Measurements from ENCODE around the gene PBX1. TPM values are rescaled to one million over a fixed set of nuclear protein-coding genes. Genes with fewer than 3 reads are reported as not detected.

The PBX1 gene
- total and polyA plus RNA-seq, 8 donors, result 11.0 to 113 (median 23.0) TPM

DNA sequence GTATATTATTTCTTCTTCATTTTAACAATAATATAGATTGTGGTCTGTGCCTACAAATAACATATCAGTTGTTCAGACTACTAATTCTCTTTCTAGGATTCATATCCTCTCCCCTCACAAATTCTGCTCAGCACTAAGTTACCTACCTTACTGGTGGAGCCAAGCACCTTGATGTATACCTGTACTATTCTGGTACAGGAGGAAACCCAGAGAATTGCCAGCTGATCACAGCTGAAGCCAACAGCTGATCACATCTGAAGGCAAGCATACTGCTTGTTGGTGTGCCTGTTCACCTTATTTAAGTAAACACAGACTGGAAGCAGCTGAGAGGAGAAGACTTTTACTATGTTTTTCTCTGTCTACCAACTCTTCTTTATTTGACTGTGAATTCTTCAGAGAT lies 101.8 kb downstream of the PBX1 start:
- Histone ChIP-seq H3K4me3 (no peak overlapping the region), H3K36me3 (no peaks in the 10 kb centered on the region), H3K27ac (peak overlapping the region in 4 of 5 donors; percentile 67 to 75 (median 70)), H3K9me3 (no peaks in the 10 kb centered on the region), H3K4me1 (peaks cover 32 to 77% (median 44%) of the 10 kb centered on the region in 4 donors), H3K27me3 (no peaks in the 10 kb centered on the region)
- DNase-seq, result no peak
- no peak for TF ChIP-seq CTCF (IDR thresholded peaks at IDR 0.05)
- TF ChIP-seq EP300 (IDR thresholded peaks at IDR 0.05), result no peak
- TF ChIP-seq POLR2AphosphoS5 (IDR thresholded peaks at IDR 0.05), result no peak
- no peak for TF ChIP-seq POLR2A (IDR thresholded peaks at IDR 0.05)
- intact Hi-C loops (cut with DNase I; ENCODE audit: low total_unique reads), result no loop called here

DNA sequence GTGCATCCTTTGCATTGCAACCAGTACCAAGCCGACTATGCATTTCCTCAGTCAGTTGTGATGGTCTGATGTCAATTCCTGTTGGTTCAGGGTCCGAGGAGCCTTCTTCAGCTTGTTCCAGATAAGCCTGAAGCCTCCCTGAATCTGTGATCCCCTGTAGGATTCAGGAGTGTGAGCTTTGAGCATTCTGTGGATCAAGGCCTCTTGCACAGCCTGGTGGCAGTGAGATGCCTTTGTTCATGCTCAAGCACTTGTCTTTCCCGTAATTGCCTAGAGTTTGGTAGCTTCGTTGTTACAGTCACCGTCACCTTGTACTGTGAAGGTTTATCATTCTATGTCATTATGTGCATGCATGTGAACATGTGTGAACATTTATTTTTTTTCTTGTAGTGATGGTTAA lies 103.5 kb downstream of the PBX1 start:
- TF ChIP-seq CTCF (IDR thresholded peaks at IDR 0.05) (no peak), POLR2A (IDR thresholded peaks at IDR 0.05) (no peak), EP300 (IDR thresholded peaks at IDR 0.05) (no peak), POLR2AphosphoS5 (IDR thresholded peaks at IDR 0.05) (no peak)
- WGBS, 5 donors, result 84 to 97% (median 92%) methylated on average over 5 of the region's 5 CpGs
- H3K36me3 ChIP-seq, result no peaks in the 10 kb centered on the region
- intact Hi-C loops (cut with DNase I; ENCODE audit: low total_unique reads), result no loop called here
- no peaks in the 10 kb centered on the region for H3K27me3 ChIP-seq
- H3K27ac ChIP-seq, result peak overlapping the region in 1 of 5 donors; percentile 16
- no peaks in the 10 kb centered on the region for H3K9me3 ChIP-seq
- H3K4me3 ChIP-seq, result no peak overlapping the region
- peaks cover 32 to 78% (median 38%) of the 10 kb centered on the region in 4 donors for H3K4me1 ChIP-seq
- no peak for DNase-seq

DNA sequence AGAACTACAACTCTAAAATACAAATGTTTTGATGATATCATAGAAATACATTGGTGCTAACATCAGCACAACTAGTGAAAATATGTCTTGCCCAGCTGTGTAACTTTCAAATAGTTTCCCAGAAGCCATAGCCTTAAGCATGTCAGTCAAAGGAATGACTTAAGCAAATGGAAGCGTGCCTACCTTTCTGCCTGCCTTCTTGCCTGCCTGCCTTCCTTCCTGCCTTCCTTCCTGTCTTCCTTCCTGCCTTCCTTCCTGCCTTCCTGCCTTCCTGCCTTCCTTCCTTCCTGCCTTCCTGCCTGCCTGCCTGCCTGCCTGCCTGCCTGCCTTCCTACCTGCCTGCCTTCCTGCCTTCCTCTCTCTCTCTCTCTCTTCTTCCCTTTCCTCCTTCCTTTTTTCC lies 104.0 kb downstream of the PBX1 start:
- no peaks in the 10 kb centered on the region for H3K36me3 ChIP-seq
- H3K27me3 ChIP-seq, result no peaks in the 10 kb centered on the region
- DNase-seq, result no peak
- H3K4me1 ChIP-seq, result peaks cover 34 to 78% (median 43%) of the 10 kb centered on the region in 4 donors
- peak overlapping the region in 1 of 5 donors; percentile 16 for H3K27ac ChIP-seq
- WGBS, 5 donors, result 83 to 100% (median 89%) methylated on average over 1 of the region's 1 CpG
- H3K9me3 ChIP-seq, result no peaks in the 10 kb centered on the region
- intact Hi-C loops (cut with DNase I; ENCODE audit: low total_unique reads), result no loop called here
- TF ChIP-seq POLR2A (IDR thresholded peaks at IDR 0.05) (no peak), EP300 (IDR thresholded peaks at IDR 0.05) (no peak), CTCF (IDR thresholded peaks at IDR 0.05) (no peak), POLR2AphosphoS5 (IDR thresholded peaks at IDR 0.05) (no peak)
- H3K4me3 ChIP-seq, result no peak overlapping the region

GRCh38 chr1:164664127-164664526 lies 105.1 kb downstream of the PBX1 start:
- Histone ChIP-seq H3K4me3 (no peak overlapping the region), H3K27ac (no peak overlapping the region), H3K4me1 (peaks cover 42 to 79% (median 47%) of the 10 kb centered on the region in 4 donors), H3K9me3 (no peaks in the 10 kb centered on the region), H3K36me3 (no peaks in the 10 kb centered on the region), H3K27me3 (no peaks in the 10 kb centered on the region)
- intact Hi-C loops (cut with DNase I; ENCODE audit: low total_unique reads), result no loop called here
- WGBS, 5 donors, result 93 to 98% (median 95%) methylated on average over 4 of the region's 4 CpGs
- DNase-seq, result no peak
- TF ChIP-seq POLR2A (IDR thresholded peaks at IDR 0.05) (no peak), POLR2AphosphoS5 (IDR thresholded peaks at IDR 0.05) (no peak), EP300 (IDR thresholded peaks at IDR 0.05) (no peak), CTCF (IDR thresholded peaks at IDR 0.05) (no peak)
